ENCODE measurements around the gene NDUFB7.
A peak's percentile ranks its signal among the peaks of the same experiment; 100 is the strongest.
"Not testable (repeated sequence)": the region's sequence is repeated elsewhere in the genome, so short reads cannot be mapped to it uniquely, and the experiment has no call there.

NDUFB7 gene

DNA sequence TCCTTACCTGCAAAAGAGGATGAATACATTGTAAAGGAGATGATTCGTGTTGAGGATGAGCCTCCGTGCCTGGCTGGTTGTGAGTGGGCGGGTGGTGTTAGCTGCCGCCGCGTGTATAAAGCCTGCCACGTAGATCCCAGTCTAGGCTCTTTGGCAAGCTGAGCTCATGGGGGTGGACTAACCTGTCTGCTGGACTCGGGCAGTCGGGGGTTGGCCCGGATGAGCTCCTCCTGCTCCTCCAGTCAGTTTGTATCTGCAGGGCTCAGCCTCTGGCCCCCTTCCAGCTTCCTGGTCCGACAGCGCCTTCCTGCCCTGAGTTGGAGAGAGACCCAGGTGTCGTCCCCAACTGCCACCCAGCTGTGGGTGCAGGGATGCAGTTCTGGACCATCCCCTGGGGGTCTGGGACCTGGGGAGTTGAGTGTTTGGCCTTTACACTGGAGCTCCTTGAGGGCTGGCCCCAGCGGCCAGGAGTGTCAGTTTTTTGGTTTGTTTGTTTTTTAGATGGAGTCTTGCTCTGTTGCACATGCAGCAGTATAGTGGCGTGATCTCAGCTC lies 21.6 kb downstream of the NDUFB7 start:
- peaks cover 56% of the 10 kb centered on the region for H3K4me1 Mint-ChIP-seq
- H3K27ac Mint-ChIP-seq, result peak overlapping the region; percentile 48
- H3K9me3 Mint-ChIP-seq, result no peaks in the 10 kb centered on the region
- ATAC-seq, result no peak
- peaks cover 29% of the 10 kb centered on the region for H3K36me3 Mint-ChIP-seq
- DNase-seq (ENCODE audit: low spot score in 2 of 2), result no peak
- no peak overlapping the region for H3K4me3 Mint-ChIP-seq

DNA sequence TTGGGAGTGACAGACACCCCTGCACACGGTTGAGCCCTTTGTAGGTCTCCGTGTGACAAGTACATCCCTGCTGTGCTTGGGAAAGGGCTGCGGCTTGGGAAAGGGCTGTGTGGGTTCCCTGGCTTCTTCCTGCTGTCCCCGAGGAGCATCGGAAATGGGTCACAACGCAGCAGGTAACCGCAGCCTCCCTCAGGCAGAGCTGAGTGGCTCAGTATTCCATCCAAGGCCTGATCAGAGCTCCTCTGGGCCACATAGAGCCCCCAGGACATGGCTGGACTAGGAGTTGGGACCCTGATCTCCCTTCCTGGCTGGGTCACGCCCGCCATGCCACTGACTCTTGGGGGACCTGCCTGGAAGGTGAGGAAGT lies 26.2 kb downstream of the NDUFB7 start:
- Mint-ChIP-seq H3K27ac (peak overlapping the region; percentile 52), H3K4me1 (peaks cover 30% of the 10 kb centered on the region), H3K9me3 (no peaks in the 10 kb centered on the region), H3K36me3 (peaks cover 38% of the 10 kb centered on the region), H3K4me3 (no peak overlapping the region)
- ATAC-seq, result no peak
- no peak for DNase-seq (ENCODE audit: low spot score in 2 of 2)

DNA sequence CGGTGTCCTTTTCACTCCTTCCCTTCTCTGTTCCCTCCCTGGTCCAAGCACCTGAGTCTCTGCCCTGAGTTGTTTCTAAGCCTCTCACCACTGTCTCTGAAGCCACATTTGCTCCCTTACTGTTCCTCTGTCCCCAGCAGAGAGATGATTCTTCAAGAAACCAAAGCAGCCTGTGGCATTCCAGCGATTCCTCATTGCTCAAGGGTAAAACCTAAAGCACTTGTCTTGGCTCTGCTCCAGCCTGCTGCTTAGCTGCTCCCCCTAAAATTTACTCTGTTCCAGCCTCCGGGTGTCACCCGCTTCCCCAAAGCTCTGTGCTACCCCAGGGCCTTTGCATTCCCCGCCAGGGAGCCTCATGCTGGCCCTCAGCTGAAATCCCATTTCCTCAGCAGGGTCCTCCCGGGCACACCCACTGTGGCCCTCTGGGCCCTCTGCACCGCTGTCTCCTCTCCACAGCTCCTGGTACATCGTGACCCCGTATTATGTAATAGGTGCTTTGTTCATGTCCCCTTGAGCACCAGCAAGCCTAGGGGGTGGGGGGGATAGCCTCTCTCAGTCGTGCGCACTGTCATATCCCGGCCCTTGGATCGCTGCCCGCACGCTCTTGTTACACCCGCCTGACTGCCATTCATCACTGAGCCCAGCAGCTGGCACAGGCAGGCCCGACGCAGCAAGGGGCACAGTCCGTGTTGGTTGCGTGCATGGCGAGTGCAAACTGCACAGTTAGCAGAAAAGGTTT lies 26.7 kb downstream of the NDUFB7 start:
- ATAC-seq (no peak), DNase-seq (ENCODE audit: low spot score in 2 of 2) (no peak)
- Mint-ChIP-seq H3K4me3 (no peak overlapping the region), H3K27ac (peak overlapping the region; percentile 52), H3K9me3 (no peaks in the 10 kb centered on the region), H3K4me1 (peaks cover 25% of the 10 kb centered on the region), H3K36me3 (peaks cover 38% of the 10 kb centered on the region)

DNA sequence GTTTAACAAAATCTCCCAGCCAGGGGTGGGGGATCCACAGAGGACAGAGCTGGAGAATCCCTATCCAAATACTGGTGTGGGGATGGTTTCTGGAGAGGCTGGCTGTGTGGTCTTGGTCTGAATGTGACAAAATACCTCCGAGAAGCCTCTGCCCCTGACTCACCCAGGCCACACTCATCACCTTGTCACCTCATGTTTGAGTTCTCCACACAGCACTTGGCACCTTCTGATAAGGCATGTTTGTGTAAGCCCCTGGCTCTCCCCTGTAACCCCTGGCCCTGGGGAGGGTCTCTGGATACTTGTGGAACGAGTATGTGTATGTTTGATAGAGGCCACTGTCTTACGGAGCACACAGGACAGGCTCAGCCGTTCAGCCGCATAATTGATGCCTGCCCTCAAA lies 27.8 kb downstream of the NDUFB7 start:
- Mint-ChIP-seq H3K27ac (no peak overlapping the region), H3K4me3 (no peak overlapping the region), H3K9me3 (no peaks in the 10 kb centered on the region), H3K4me1 (peaks cover 26% of the 10 kb centered on the region), H3K36me3 (peaks cover 35% of the 10 kb centered on the region)
- DNase-seq (ENCODE audit: low spot score in 2 of 2), result no peak
- ATAC-seq, result peak; percentile 78

DNA sequence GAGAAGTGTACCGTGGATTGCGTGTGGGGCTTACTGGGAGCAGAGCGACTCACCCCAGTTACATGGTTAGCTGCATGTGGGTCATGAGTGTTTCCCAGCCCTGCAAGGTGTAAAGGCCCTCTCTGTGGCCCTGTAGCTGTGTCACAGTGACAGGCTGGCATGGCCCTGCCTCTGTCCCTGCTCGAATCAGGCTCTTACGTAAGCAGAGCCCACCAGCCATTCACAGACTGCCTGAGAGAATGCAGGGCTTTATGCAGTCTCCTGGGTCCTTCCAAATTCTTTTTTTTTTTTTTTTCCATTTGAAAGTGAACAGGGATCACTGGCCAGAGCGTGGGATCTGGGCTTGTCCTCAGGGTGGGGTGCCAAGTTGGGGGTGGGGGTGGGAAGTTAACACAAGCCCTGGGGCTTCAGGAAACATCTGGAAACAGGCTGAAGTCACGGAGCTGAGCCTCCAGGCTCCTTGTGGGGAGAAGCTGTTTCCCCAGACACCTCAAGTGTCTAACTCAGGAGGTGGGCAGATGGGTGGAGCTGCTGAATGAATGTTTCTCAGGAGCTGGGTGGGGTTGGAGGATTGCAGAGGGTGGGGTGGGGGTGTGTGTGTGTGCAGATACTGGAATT lies 29.0 kb downstream of the NDUFB7 start:
- H3K36me3 Mint-ChIP-seq, result peaks cover 31% of the 10 kb centered on the region
- DNase-seq (ENCODE audit: low spot score in 2 of 2) (no peak), ATAC-seq (peak; percentile 89)
- H3K27ac Mint-ChIP-seq, result no peak overlapping the region
- H3K9me3 Mint-ChIP-seq, result no peaks in the 10 kb centered on the region
- H3K4me3 Mint-ChIP-seq, result no peak overlapping the region
- peaks cover 26% of the 10 kb centered on the region for H3K4me1 Mint-ChIP-seq

DNA sequence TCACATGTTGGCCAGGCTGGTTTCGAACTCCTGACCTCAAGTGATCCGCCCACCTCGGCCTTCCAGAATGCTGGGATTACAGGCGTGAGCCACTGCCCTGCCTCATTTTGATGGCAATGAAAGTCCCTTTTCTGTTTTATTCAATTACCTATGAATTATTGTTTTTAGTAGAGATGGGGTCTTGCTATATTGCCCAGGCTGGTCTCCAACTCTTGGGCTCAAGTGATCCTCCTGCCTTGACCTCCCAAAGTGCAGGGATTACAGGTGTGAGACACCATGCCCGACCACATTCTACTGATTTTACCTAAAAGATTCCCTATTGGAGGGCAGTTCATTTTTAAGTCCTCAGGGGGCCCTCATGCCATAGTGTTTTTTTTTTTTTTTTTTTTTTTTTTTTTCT lies 29.9 kb downstream of the NDUFB7 start:
- peak overlapping the region; percentile 39 for H3K27ac Mint-ChIP-seq
- H3K4me1 Mint-ChIP-seq, result peaks cover 26% of the 10 kb centered on the region

DNA sequence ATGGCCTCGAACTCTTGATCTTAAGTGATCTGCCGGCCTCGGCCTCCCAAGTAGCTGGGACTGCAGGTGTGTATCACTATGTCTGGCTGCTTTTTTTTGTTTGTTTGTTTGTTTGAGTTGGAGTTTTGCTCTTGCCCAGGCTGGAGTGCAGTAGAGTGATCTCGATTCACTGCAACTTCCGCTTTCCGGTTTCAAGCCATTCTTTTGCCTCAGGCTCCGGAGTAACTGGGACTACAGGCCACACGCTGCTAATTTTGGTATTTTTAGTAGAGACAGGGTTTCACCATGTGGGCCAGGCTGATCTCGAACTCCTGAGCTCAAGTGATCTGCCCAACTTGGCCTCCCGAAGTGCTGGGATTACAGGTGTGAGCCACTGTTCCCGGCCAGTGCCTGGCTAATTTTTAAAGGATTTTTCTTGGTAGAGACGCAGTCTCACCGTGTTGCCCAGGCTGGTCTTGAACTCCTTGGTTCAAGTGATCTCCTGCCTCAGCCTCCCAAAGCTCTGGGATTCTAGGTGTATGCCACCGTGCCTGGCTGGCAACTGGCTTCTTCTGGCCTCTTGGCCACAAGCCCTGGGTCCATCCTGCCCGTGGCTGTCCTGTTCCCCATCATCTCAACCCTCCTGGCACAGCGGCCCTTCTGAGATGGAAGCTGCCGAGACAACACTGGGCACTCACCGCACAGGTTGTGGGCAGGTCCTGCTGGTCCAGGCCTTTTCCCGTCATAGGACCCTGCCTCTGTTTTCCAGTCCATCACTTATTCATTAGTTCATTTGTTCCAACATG lies 30.9 kb downstream of the NDUFB7 start:
- Mint-ChIP-seq H3K27ac (peak overlapping the region; percentile 39), H3K9me3 (no peaks in the 10 kb centered on the region), H3K36me3 (peaks cover 27% of the 10 kb centered on the region), H3K4me1 (peaks cover 30% of the 10 kb centered on the region), H3K4me3 (no peak overlapping the region)
- DNase-seq (ENCODE audit: low spot score in 2 of 2) (no peak), ATAC-seq (no peak)

More for the DNA sequence above, 29.9 kb downstream of the NDUFB7 start:
- not testable (repeated sequence) for H3K4me3 Mint-ChIP-seq; DNase-seq (ENCODE audit: low spot score in 2 of 2); ATAC-seq; H3K9me3 Mint-ChIP-seq
- H3K36me3 Mint-ChIP-seq, result peaks cover 31% of the 10 kb centered on the region

DNA sequence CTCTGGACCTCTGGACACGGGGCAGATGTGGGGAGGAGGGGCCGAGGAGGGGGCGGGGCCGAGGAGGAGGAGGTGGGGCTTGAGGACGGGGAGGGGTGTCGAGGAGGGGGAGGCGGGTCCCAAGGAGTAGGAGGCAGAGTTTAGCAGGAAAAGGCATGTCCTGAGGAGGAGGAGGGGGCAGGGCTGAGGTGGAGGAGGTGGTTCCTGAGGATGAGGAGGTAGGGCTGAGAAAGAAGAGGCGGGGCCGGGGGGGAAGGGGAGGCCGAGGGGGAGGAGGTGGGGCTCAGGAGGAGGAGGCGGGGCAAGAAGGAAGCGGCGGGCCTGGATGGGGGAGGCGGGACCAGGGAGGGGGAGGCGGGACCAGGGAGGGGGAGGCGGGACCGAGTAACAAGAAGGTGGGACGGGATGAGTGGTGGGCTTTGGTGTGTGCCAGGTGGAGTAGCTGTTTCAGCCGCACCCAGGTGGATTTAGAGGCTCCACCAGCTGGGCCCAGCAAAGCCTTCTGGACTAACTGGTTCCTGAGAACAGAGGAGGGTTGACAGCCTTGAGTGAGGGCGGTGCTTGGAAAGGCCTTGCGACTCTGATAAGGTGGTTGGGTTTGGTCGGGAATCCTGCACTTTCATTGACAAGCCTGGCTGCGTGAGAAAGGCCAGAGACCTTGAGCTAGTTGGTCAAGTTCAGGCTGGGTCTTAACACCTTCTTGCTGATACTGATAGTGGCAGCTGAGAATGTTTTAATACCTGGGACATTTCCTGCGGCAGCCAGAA lies 34.8 kb downstream of the NDUFB7 start:
- ATAC-seq, result peak; percentile 55
- no peak for DNase-seq (ENCODE audit: low spot score in 2 of 2)
- Mint-ChIP-seq H3K4me1 (peaks cover 17% of the 10 kb centered on the region), H3K36me3 (peaks cover 39% of the 10 kb centered on the region), H3K27ac (no peak overlapping the region), H3K9me3 (no peaks in the 10 kb centered on the region), H3K4me3 (no peak overlapping the region)

DNA sequence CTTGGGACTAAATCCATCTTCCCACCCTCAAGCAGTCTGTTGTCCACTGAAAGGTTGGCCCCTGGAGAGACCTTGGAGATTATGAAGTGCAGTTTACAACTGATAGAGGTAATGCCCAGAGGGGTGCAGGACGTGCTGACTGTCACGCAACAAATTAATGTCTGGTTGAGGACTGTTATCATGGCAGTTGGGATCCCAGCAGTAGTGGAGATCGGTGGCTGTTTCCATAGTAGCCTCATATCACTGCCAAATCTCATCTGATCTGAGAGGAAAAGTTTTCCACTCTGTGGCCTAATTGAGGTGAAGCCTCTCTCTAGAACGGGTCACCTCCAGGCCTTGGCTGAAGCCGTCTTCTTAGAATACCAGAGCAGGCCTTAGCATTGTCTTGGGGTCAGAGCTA lies 38.4 kb downstream of the NDUFB7 start:
- ATAC-seq, result no peak
- Mint-ChIP-seq H3K36me3 (peaks cover 36% of the 10 kb centered on the region), H3K4me3 (no peak overlapping the region), H3K27ac (peak overlapping the region; percentile 26), H3K4me1 (peaks cover 12% of the 10 kb centered on the region), H3K9me3 (no peaks in the 10 kb centered on the region)
- no peak for DNase-seq (ENCODE audit: low spot score in 2 of 2)

DNA sequence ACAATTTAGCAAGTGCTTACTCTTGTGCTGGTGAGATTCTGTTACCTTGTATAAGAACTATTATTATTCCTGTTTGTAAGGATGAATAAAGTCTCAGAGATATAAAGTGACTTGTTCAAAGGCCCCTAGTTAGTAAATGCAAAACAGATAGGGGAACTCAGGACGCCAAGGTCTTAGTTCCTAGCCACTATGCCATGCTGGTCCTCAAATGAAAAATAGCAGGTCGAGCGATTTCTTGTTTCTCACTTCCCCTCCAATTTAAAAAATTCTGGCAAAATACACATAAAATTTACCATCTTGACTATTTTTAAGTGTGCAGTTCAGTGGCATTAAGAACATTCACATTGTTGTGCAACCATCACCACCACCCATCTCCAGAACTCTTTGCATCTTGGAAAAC lies 41.4 kb downstream of the NDUFB7 start:
- Mint-ChIP-seq H3K27ac (no peak overlapping the region), H3K4me1 (peaks cover 7% of the 10 kb centered on the region), H3K4me3 (peak overlapping the region; percentile 93), H3K36me3 (peaks cover 36% of the 10 kb centered on the region), H3K9me3 (no peaks in the 10 kb centered on the region)
- ATAC-seq, result no peak
- no peak for DNase-seq (ENCODE audit: low spot score in 2 of 2)

DNA sequence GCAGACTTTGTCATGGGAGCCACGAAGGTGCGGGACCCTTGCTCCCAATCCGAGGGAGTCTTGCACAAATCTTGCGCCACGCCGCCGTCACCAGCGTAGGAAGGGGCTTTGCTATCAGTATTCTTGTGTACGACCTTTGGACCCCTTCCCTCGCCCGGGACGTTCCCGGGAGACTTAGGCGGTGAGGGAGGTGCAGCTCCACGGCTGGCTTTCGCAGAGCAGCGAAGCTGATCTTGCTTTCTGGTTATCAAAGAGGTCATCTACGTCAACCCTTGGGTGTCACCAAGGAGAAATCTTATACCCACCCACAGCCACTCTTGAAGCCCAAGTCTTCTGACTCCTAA lies 41.9 kb downstream of the NDUFB7 start:
- Mint-ChIP-seq H3K27ac (peak overlapping the region; percentile 94), H3K36me3 (peaks cover 32% of the 10 kb centered on the region), H3K4me1 (peaks cover 7% of the 10 kb centered on the region), H3K9me3 (no peaks in the 10 kb centered on the region), H3K4me3 (peak overlapping the region; percentile 93)
- ATAC-seq (no peak), DNase-seq (ENCODE audit: low spot score in 2 of 2) (no peak)

DNA sequence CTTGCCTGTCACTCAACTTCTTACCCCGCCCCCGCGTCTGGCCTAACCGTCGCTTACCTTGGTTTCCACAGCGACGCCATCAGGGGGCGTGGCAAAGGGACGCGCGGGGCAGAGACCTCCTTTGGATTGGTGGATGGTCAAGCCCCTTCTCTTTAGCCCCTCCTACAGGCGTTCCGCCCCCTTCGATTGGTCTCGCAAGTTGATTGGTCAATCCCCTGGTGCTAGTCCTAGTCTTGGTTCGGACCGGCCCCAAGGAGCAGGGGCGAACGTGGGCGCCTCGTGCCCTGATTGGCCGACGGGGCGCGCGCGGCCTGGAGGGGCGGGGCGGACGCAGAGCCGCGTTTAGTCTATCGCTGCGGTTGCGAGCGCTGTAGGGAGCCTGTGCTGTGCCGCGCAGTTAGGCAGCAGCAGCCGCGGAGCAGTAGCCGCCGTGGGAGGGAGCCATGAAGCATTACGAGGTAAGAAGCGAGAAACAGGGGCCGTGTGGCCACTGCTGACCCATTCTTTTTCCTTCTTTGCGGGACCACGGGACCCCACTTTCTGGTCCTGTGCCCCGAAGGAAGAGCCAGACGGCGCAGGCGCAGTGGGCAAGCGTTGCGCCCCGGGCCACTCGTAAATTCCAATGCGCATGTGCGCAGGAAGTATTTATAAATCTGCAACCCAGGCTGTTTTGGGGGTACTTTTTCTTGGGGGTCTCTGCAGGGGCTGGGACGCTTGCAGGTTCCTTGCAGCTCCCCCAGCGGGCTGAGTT lies 42.4 kb downstream of the NDUFB7 start, which contains the start of gene TECR:
TSS of gene TECR (plus strand) at position 341 of the 751 bp plus-strand sequence. CDS start at position 444, 103 bp downstream.
- ATAC-seq (peak; percentile 97), DNase-seq (ENCODE audit: low spot score in 2 of 2) (peak; percentile 99 to 100)
- Mint-ChIP-seq H3K27ac (peak within 1 kb of the TSS; percentile 94), H3K4me1 (peaks cover 7% of the 10 kb centered on the region), H3K9me3 (no peaks in the 10 kb centered on the region), H3K4me3 (peak within 1 kb of the TSS; percentile 93), H3K36me3 (peaks cover 29% of the 10 kb centered on the region)

DNA sequence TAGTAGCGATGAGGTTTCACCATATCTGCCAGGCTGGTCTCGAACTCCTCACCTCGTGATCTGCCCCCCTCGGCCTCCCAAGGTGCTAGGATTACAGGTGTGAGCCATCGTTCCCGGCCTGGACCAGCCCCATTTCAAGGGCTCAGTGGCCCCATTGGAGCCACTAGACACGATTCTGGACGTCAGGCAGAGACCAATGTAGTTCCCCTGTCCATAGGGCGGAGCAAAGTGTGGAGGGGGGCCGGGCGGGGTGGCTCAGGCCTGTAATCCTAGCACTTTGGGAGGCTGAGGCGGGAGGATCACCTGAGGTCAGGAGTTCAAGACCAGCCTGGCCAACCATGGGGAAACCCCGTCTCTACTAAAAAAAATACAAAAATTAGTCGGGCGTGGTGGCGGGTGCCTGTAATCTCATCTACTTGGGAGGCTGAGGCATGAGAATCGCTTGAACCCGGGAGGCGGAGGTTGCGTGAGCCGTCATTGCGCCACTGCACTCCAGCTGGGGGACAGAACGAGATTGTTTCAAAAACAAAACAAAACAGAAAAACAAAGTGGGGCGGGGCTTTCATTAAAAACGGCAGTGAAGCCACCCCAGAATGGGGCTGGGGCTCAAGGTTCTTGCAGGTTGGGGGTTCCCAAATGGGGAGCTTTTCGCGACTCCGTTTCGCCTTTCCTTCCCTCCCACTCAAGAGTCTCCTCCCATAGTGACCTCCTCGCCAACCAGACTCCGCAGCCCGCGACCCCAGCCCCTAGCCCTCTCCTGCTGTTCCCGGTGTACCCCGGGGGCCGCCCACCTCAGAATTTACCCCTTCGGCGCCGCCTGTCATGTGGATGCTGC lies 43.2 kb downstream of the NDUFB7 start:
- Mint-ChIP-seq H3K4me1 (peaks cover 10% of the 10 kb centered on the region), H3K4me3 (peak overlapping the region; percentile 93)
- ATAC-seq, result no peak

More for the DNA sequence above, 43.2 kb downstream of the NDUFB7 start:
- H3K9me3 Mint-ChIP-seq, result no peaks in the 10 kb centered on the region
- DNase-seq (ENCODE audit: low spot score in 2 of 2), result no peak
- H3K27ac Mint-ChIP-seq, result peak overlapping the region; percentile 94
- peaks cover 21% of the 10 kb centered on the region for H3K36me3 Mint-ChIP-seq
